ENCODE measurements around the gene PCAT7. TPM values are rescaled to one million over a fixed set of nuclear protein-coding genes. Genes with fewer than 3 reads are reported as not detected.
"Not testable (repeated sequence)": the region's sequence is repeated elsewhere in the genome, so short reads cannot be mapped to it uniquely, and the experiment has no call there.

The PCAT7 gene
- total and polyA plus RNA-seq, 8 donors = 0.18 to 1.8 (median 0.62) TPM; not detected in 1

GRCh38 chr9:94584555-94584954, 29.7 kb downstream of the PCAT7 start:
- Histone ChIP-seq H3K4me1 (no peaks in the 10 kb centered on the region), H3K36me3 (no peaks in the 10 kb centered on the region), H3K27me3 (no peaks in the 10 kb centered on the region), H3K27ac (no peak overlapping the region), H3K9me3 (no peaks in the 10 kb centered on the region), H3K4me3 (no peak overlapping the region)
- WGBS, 5 donors = 63 to 84% (median 69%) methylated on average over 6 of the region's 6 CpGs
- TF ChIP-seq POLR2AphosphoS5 (IDR thresholded peaks at IDR 0.05) = no peak
- no peak for TF ChIP-seq EP300 (IDR thresholded peaks at IDR 0.05)
- TF ChIP-seq, protein P1, sequence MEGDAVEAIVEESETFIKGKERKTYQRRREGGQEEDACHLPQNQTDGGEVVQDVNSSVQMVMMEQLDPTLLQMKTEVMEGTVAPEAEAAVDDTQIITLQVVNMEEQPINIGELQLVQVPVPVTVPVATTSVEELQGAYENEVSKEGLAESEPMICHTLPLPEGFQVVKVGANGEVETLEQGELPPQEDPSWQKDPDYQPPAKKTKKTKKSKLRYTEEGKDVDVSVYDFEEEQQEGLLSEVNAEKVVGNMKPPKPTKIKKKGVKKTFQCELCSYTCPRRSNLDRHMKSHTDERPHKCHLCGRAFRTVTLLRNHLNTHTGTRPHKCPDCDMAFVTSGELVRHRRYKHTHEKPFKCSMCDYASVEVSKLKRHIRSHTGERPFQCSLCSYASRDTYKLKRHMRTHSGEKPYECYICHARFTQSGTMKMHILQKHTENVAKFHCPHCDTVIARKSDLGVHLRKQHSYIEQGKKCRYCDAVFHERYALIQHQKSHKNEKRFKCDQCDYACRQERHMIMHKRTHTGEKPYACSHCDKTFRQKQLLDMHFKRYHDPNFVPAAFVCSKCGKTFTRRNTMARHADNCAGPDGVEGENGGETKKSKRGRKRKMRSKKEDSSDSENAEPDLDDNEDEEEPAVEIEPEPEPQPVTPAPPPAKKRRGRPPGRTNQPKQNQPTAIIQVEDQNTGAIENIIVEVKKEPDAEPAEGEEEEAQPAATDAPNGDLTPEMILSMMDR (IDR thresholded peaks at IDR 0.05) = no peak
- no peak for TF ChIP-seq POLR2A (IDR thresholded peaks at IDR 0.05)
- DNase-seq = no peak
- intact Hi-C loops (cut with DNase I; ENCODE audit: low total_unique reads) = no loop called here

DNA sequence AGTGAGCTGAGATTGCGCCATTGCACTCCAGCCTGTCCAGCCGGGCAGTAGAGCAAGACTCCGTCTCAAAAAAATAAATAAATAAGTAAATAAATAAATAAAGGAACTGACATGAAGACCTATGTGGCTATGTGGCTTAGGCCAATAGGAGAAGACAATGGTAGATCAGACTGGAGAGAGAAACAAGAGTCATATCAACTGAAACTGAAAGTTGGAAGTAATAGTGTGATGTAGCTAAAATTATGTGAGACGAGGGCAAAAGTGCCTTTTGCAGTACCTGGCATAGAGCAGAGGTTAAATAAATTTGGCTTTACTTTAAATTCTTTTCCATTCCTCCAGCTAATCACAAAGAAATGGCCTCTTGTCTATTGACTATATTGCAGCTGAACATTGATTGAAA, 31.4 kb downstream of the PCAT7 start:
- TF ChIP-seq EP300 (IDR thresholded peaks at IDR 0.05) (no peak), POLR2A (IDR thresholded peaks at IDR 0.05) (no peak), POLR2AphosphoS5 (IDR thresholded peaks at IDR 0.05) (no peak)
- TF ChIP-seq, protein P1 (IDR thresholded peaks at IDR 0.05) = no peak
- 60 to 73% (median 69%) methylated on average over 4 of the region's 4 CpGs for WGBS, 5 donors
- Histone ChIP-seq H3K27me3 (peaks cover 0 to 3% (median 0%) of the 10 kb centered on the region in 3 donors), H3K9me3 (no peaks in the 10 kb centered on the region), H3K36me3 (no peaks in the 10 kb centered on the region), H3K4me1 (no peaks in the 10 kb centered on the region), H3K27ac (no peak overlapping the region), H3K4me3 (no peak overlapping the region)
- intact Hi-C loops (cut with DNase I; ENCODE audit: low total_unique reads) = no loop called here
- DNase-seq = no peak

DNA sequence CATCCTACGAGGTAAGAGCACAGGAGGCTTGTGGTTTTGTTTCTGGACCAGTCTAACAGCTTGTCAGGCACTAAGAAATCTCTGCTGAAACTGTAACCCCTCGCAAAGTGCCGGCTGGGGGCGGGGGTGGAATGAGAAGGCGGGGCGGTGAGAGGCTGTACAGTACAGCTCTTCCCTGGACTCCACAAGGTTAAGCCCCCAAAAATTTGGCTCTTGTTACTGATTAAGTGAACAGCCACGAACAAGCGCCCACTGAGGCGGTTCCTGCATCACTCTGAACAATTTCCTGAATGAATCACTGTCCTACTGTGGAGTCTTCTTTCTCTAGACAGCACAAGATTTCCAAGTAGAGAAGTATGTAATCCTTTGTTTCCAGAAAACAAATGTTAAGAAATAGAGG, 31.9 kb downstream of the PCAT7 start:
- Histone ChIP-seq H3K36me3 (no peaks in the 10 kb centered on the region), H3K4me1 (peaks cover 0 to 2% (median 0%) of the 10 kb centered on the region in 4 donors), H3K27ac (no peak overlapping the region), H3K4me3 (no peak overlapping the region), H3K27me3 (peaks cover 0 to 8% (median 0%) of the 10 kb centered on the region in 3 donors), H3K9me3 (no peaks in the 10 kb centered on the region)
- peak in 1 of 2 donors; percentile 36 for DNase-seq
- no peak for TF ChIP-seq POLR2A (IDR thresholded peaks at IDR 0.05)
- TF ChIP-seq, protein P1 (IDR thresholded peaks at IDR 0.05) = no peak
- TF ChIP-seq EP300 (IDR thresholded peaks at IDR 0.05) = no peak
- no peak for TF ChIP-seq POLR2AphosphoS5 (IDR thresholded peaks at IDR 0.05)
- intact Hi-C loops (cut with DNase I; ENCODE audit: low total_unique reads) = no loop called here
- WGBS, 5 donors = 60 to 68% (median 63%) methylated on average over 9 of the region's 9 CpGs

DNA sequence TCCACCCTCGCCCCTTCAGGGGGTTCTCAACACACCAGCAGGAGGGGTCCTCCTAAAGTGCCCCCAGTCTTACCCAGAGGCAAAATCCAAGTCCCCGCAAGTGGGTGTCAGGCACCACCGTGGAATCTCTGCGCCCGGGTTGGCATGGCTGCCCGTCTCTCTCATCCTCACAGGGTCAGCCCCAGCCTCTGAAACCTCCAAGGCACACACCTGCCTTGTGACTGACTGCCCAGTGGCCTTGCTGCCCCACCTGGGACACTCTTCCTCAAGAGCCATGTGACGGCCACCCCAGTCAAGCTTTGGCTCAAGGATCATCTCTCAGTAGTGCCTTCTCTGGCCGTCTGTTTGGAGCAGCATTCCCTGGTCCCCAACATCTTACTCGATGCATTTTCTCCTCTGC, 33.8 kb downstream of the PCAT7 start:
- intact Hi-C loops (cut with DNase I; ENCODE audit: low total_unique reads) = no loop called here
- Histone ChIP-seq H3K27ac (no peak overlapping the region), H3K27me3 (peaks cover 0 to 11% (median 0%) of the 10 kb centered on the region in 3 donors), H3K4me3 (no peak overlapping the region), H3K4me1 (peaks cover 0 to 5% (median 0%) of the 10 kb centered on the region in 4 donors), H3K36me3 (no peaks in the 10 kb centered on the region), H3K9me3 (no peaks in the 10 kb centered on the region)
- DNase-seq = no peak
- WGBS, 5 donors = 82 to 94% (median 85%) methylated on average over 7 to 9 of the region's 9 CpGs
- TF ChIP-seq POLR2AphosphoS5 (IDR thresholded peaks at IDR 0.05) = no peak
- TF ChIP-seq EP300 (IDR thresholded peaks at IDR 0.05) = no peak
- TF ChIP-seq, protein P1 (IDR thresholded peaks at IDR 0.05) = no peak
- TF ChIP-seq POLR2A (IDR thresholded peaks at IDR 0.05) = no peak

- H3K4me3 ChIP-seq; H3K9me3 ChIP-seq; DNase-seq; H3K36me3 ChIP-seq; intact Hi-C loops (cut with DNase I; ENCODE audit: low total_unique reads); H3K27ac ChIP-seq: not testable (repeated sequence)
- peaks cover 5 to 13% (median 8%) of the 10 kb centered on the region in 4 donors for H3K4me1 ChIP-seq
- H3K27me3 ChIP-seq = peaks cover 0 to 11% (median 0%) of the 10 kb centered on the region in 3 donors
- 69 to 89% (median 85%) methylated on average over 10 to 33 of the region's 38 CpGs for WGBS, 5 donors
Observed at GRCh38 chr9:94591046-94591545, 36.2 kb downstream of the PCAT7 start.

Data from stomach (tissue), 9 donors.